H1 (cell line): ENCODE results near the gene RTL5. TPM values are rescaled to one million over a fixed set of nuclear protein-coding genes. Genes with fewer than 3 reads are reported as not detected.

Experiments used
- CTCF ChIA-PET: fragments of 300-600 bp; sonication (Branson Sonifier 250); formaldehyde crosslinking; loops from one replicate; lab custom pipeline; 2021; ENCODE audit not compliant: partially characterized antibody; lab: Charles Lee
- POLR2A ChIA-PET: fragments of 300-600 bp; sonication (Branson Sonifier 250); formaldehyde crosslinking; loops from one replicate; lab custom pipeline; 2021; ENCODE audit warnings: inconsistent platforms; ENCODE audit not compliant: partially characterized antibody; lab: Charles Lee
- DNase-seq, 2 experiments: peaks; one replicate each; pipeline versions ENCODE4 v3.0.0 to v3.0.0-alpha.2; 2010 to 2022; ENCODE audit warnings: low spot score in 2 of 2, low read depth in 1 of 2, mixed read lengths in 1 of 2
- FAIRE-seq: peaks from 2 replicates; lab custom pipeline; 2011; peaks lifted over from hg19 to GRCh38; lab: Jason Lieb, UNC
- H2AFZ ChIP-seq: 2 replicates; pipeline ENCODE4 v1.8.1; 2012; ENCODE audit warnings: low read length, inconsistent platforms
- H2AK5ac ChIP-seq: 2 replicates; pipeline ENCODE4 v1.6.1; 2013; ENCODE audit warnings: low read depth, low read length
- H2BK120ac ChIP-seq: replicated peaks from 2 replicates; pipeline ENCODE3; 2013; ENCODE audit warnings: low read depth, low read length, inconsistent platforms
- H2BK12ac ChIP-seq: 2 replicates; pipeline ENCODE4 v1.6.1; 2013; ENCODE audit warnings: low read depth, low read length
- H2BK15ac ChIP-seq: 2 replicates; pipeline ENCODE4 v1.6.1; 2013; ENCODE audit warnings: low read length
- H2BK20ac ChIP-seq: 2 replicates; pipeline ENCODE4 v1.6.1; 2013; ENCODE audit warnings: low read length
- H2BK5ac ChIP-seq: 2 replicates; pipeline ENCODE4 v1.6.1; 2013; ENCODE audit warnings: low read depth, low read length
- H3K14ac ChIP-seq: 2 replicates; pipeline ENCODE4 v1.6.1; 2013; ENCODE audit warnings: inconsistent platforms; ENCODE audit not compliant: insufficient read length
- H3K18ac ChIP-seq: 2 replicates; pipeline ENCODE4 v1.6.1; 2013; ENCODE audit warnings: low read length; ENCODE audit errors: extremely low read depth
- H3K23ac ChIP-seq: 2 replicates; pipeline ENCODE4 v1.6.1; 2013; ENCODE audit warnings: inconsistent platforms; ENCODE audit not compliant: insufficient read length
- H3K23me2 ChIP-seq: 2 replicates; pipeline ENCODE4 v1.6.1; 2013; ENCODE audit warnings: low read depth, low read length
- H3K27ac ChIP-seq: 2 replicates; pipeline ENCODE4 v1.6.1; 2011; ENCODE audit warnings: low read depth, low read length, inconsistent platforms
- H3K27me3 ChIP-seq, 4 experiments: replicated peaks in 1 of 4; 1 replicate in 1 of 4; 2 replicates in 3 of 4; pipeline versions ENCODE4 v1.6.1 to v1.8.1; 2011 to 2013; ENCODE audit warnings: low read length in 3 of 4, mild to moderate bottlenecking in 3 of 4, inconsistent platforms in 2 of 4, mixed read lengths in 2 of 4, moderate library complexity in 1 of 4; ENCODE audit not compliant: control insufficient read depth in 3 of 4, insufficient read depth in 3 of 4; ENCODE audit errors: extremely low read depth in 1 of 4
- H3K36me3 ChIP-seq, 4 experiments: 2 replicates each; pipeline versions ENCODE4 v1.6.1 to v1.8.1; 2011 to 2013; ENCODE audit warnings: mild to moderate bottlenecking in 4 of 4, low read length in 3 of 4, moderate library complexity in 2 of 4, control low read depth in 1 of 4, inconsistent platforms in 1 of 4; ENCODE audit not compliant: insufficient read depth in 4 of 4, control insufficient read depth in 2 of 4
- H3K4ac ChIP-seq: replicated peaks from 2 replicates; pipeline ENCODE3; 2013; ENCODE audit warnings: low read length, low read depth, mixed read lengths, inconsistent platforms; ENCODE audit not compliant: insufficient read length
- H3K4me1 ChIP-seq, 4 experiments: replicated peaks in 1 of 4; 1 replicate in 1 of 4; 2 replicates in 3 of 4; pipeline versions ENCODE4 v1.6.1 to v1.8.1; 2011 to 2013; ENCODE audit warnings: low read length in 3 of 4, inconsistent platforms in 2 of 4, mixed read lengths in 1 of 4; ENCODE audit not compliant: insufficient read depth in 4 of 4, control insufficient read depth in 3 of 4
- H3K4me2 ChIP-seq, 2 experiments: 2 replicates each; pipeline versions ENCODE4 v1.6.1 to v1.8.1; 2011 to 2013; ENCODE audit warnings: low read depth in 2 of 2, low read length in 2 of 2, control low read depth in 1 of 2, inconsistent platforms in 1 of 2, mild to moderate bottlenecking in 1 of 2; ENCODE audit not compliant: insufficient read depth in 1 of 2
- H3K4me3 ChIP-seq, 4 experiments: fragments of 200-600, 300-600 bp in 1 of 4; sonication (generic), shearing (Covaris generic), sonication (Bioruptor Twin) in 1 of 4; 2 replicates each; pipeline versions ENCODE4 v1.5.1 to v1.8.1; 2011 to 2016; ENCODE audit warnings: low read length in 4 of 4, low read depth in 3 of 4, control low read depth in 2 of 4, inconsistent platforms in 2 of 4, mild to moderate bottlenecking in 2 of 4, mixed read lengths in 1 of 4, moderate library complexity in 1 of 4; ENCODE audit not compliant: insufficient read depth in 2 of 4; ENCODE audit errors: extremely low read depth in 1 of 4
- H3K56ac ChIP-seq: replicated peaks from 2 replicates; pipeline ENCODE3; 2013; ENCODE audit warnings: low read depth, mild to moderate bottlenecking, mixed read lengths, low read length, inconsistent platforms; ENCODE audit not compliant: insufficient read length
- H3K79me1 ChIP-seq: 2 replicates; pipeline ENCODE4 v1.6.1; 2013; ENCODE audit warnings: low read depth, low read length, control low read depth
- H3K79me2 ChIP-seq, 2 experiments: 2 replicates each; pipeline versions ENCODE4 v1.6.1 to v1.8.1; 2012 to 2013; ENCODE audit warnings: low read length in 2 of 2, mild to moderate bottlenecking in 2 of 2, inconsistent platforms in 1 of 2; ENCODE audit not compliant: insufficient read depth in 2 of 2, control insufficient read depth in 1 of 2
- H3K9ac ChIP-seq, 4 experiments: replicated peaks in 1 of 4; 1 replicate in 1 of 4; 2 replicates in 3 of 4; pipeline versions ENCODE4 v1.6.1 to v1.8.1; 2011 to 2013; ENCODE audit warnings: low read depth in 3 of 4, low read length in 3 of 4, control low read depth in 2 of 4, mild to moderate bottlenecking in 2 of 4, moderate library complexity in 2 of 4, inconsistent platforms in 1 of 4; ENCODE audit errors: extremely low read depth in 1 of 4
- H3K9me3 ChIP-seq, 2 experiments: 2 replicates each; pipeline versions ENCODE4 v1.6.1 to v1.8.1; 2012 to 2013; ENCODE audit warnings: mild to moderate bottlenecking in 2 of 2, moderate library complexity in 2 of 2, control low read depth in 1 of 2, inconsistent platforms in 1 of 2, low read depth in 1 of 2, low read length in 1 of 2, mixed read lengths in 1 of 2; ENCODE audit not compliant: insufficient read depth in 2 of 2
- H4K20me1 ChIP-seq, 2 experiments: replicated peaks in 1 of 2; 2 replicates each; pipeline versions ENCODE3 to v1.8.1; 2011 to 2013; ENCODE audit warnings: inconsistent platforms in 2 of 2, low read length in 2 of 2, mild to moderate bottlenecking in 1 of 2; ENCODE audit not compliant: insufficient read depth in 2 of 2, control insufficient read depth in 1 of 2
- H4K5ac ChIP-seq: 2 replicates; pipeline ENCODE4 v1.6.1; 2013; ENCODE audit warnings: low read length, low read depth, mixed read lengths, inconsistent platforms; ENCODE audit not compliant: insufficient read length
- H4K8ac ChIP-seq: 2 replicates; pipeline ENCODE4 v1.8.0; 2013; ENCODE audit warnings: mild to moderate bottlenecking, moderate library complexity, low read length, inconsistent platforms; ENCODE audit not compliant: insufficient read depth; ENCODE audit errors: extremely low read depth
- H4K91ac ChIP-seq: replicated peaks from 2 replicates; pipeline ENCODE3; 2013; ENCODE audit warnings: low read length, mixed read lengths, inconsistent platforms; ENCODE audit not compliant: insufficient read length
- BCL11A ChIP-seq, 2 experiments: IDR thresholded peaks; one replicate each; pipeline ENCODE4 v1.6.1; 2011; ENCODE audit warnings: low read depth in 2 of 2, low read length in 2 of 2, mild to moderate bottlenecking in 2 of 2
- CBX8 ChIP-seq: fragments of 300-800, 300-1000 bp; sonication (generic); IDR thresholded peaks from 2 replicates; pipeline ENCODE4 v1.7.1; 2016; ENCODE audit warnings: low read depth, low read length, borderline replicate concordance
- CREB1 ChIP-seq: IDR thresholded peaks from 2 replicates; pipeline ENCODE4 v1.6.1; 2012; ENCODE audit warnings: inconsistent platforms
- CTBP2 ChIP-seq: IDR thresholded peaks from 2 replicates; pipeline ENCODE4 v1.7.0; 2011; ENCODE audit warnings: borderline replicate concordance, mild to moderate bottlenecking, moderate library complexity, mixed read lengths, low read length; ENCODE audit not compliant: insufficient read depth, insufficient read length
- HDAC6 ChIP-seq: IDR thresholded peaks from one replicate; pipeline ENCODE4 v1.7.1; 2012; ENCODE audit warnings: low read depth, mild to moderate bottlenecking, inconsistent platforms, low read length, moderate library complexity
- JUND ChIP-seq: IDR thresholded peaks from 2 replicates; pipeline ENCODE4 v1.6.1; 2011; ENCODE audit warnings: mild to moderate bottlenecking, improper control_type of control experiment, low read length
- KDM1A ChIP-seq: fragments of 200-600, 300-600 bp; sonication (generic); IDR thresholded peaks from 2 replicates; pipeline ENCODE4 v1.7.1; 2016; ENCODE audit warnings: mild to moderate bottlenecking, low read length, borderline replicate concordance
- KDM4A ChIP-seq: IDR thresholded peaks from one replicate; pipeline ENCODE4 v1.7.1; 2012; ENCODE audit warnings: low read depth, mild to moderate bottlenecking, moderate library complexity, low read length, inconsistent platforms; ENCODE audit not compliant: severe bottlenecking
- MAX ChIP-seq: IDR thresholded peaks from 2 replicates; pipeline ENCODE4 v1.6.1; 2012; ENCODE audit warnings: inconsistent platforms
- NRF1 ChIP-seq: IDR thresholded peaks from 2 replicates; pipeline ENCODE4 v1.6.1; 2011; ENCODE audit warnings: mild to moderate bottlenecking, low read depth, low read length, improper control_type of control experiment
- POLR2A ChIP-seq, 2 experiments: IDR thresholded peaks; 1 replicate in 1 of 2; 2 replicates in 1 of 2; pipeline ENCODE4 v1.6.1; 2011; ENCODE audit warnings: low read depth in 2 of 2, low read length in 2 of 2, mild to moderate bottlenecking in 2 of 2; ENCODE audit errors: control extremely low read depth in 1 of 2
- POLR2AphosphoS5 ChIP-seq: IDR thresholded peaks from 2 replicates; pipeline ENCODE4 v1.6.1; 2011; ENCODE audit warnings: low read depth, low read length
- RBBP5 ChIP-seq: IDR thresholded peaks from 2 replicates; pipeline ENCODE4 v1.7.1; 2012; ENCODE audit warnings: low read depth, mild to moderate bottlenecking, inconsistent platforms, low read length, moderate library complexity, borderline replicate concordance
- RNF2 ChIP-seq: fragments of 200-900, 300-1000 bp; sonication (generic); IDR thresholded peaks from 2 replicates; pipeline ENCODE4 v1.7.1; 2016; ENCODE audit warnings: borderline replicate concordance, low read depth, mild to moderate bottlenecking, antibody characterized with exemption, low read length; ENCODE audit not compliant: poor library complexity, severe bottlenecking; ENCODE audit errors: missing control alignments
- TAF1 ChIP-seq: IDR thresholded peaks from 2 replicates; pipeline ENCODE4 v1.6.1; 2011; ENCODE audit warnings: mild to moderate bottlenecking, low read depth, low read length
- WGBS, 2 experiments: shearing (Covaris generic) in 1 of 2; methylation state at CpG; one replicate each; pipeline versions ENCODE4 v1.1.6 to v1.1.7; 2013 to 2015; ENCODE audit warnings: low lambda C conversion rate in 2 of 2, mixed read lengths in 2 of 2, inconsistent platforms in 1 of 2, low coverage in 1 of 2, missing lambda C conversion rate in 1 of 2; ENCODE audit not compliant: insufficient replicate concordance in 2 of 2, insufficient coverage in 1 of 2, insufficient read length in 1 of 2; ENCODE audit errors: extremely low coverage in 1 of 2, missing lambda C conversion rate in 1 of 2; 5-methylcytosine and 5-hydroxymethylcytosine counted together
- polyA plus RNA-seq, 7 experiments: library from polyadenylated mRNA; depleted of rRNA in 3 of 7; stranded (reverse) in 5 of 7; unstranded in 2 of 7; fragments of >200 nt in 5 of 7; fragments of 200-250 nt in 2 of 7; gene quantifications; 1 replicate in 5 of 7; 2 replicates in 1 of 7; 4 replicates in 1 of 7; pipeline versions ENCODE4 v1.2.1 to v1.2.3, GENCODE V29; 2011 to 2013; ENCODE audit warnings: missing spikeins in 2 of 7, mixed read lengths in 2 of 7
- total RNA-seq: library from RNA; stranded (reverse); fragmentation: NEBNext Ultra II Directional; extraction: Animal tissue kit (Norgen Biotek cat#: 25700); gene quantifications from 2 replicates; pipeline ENCODE4 v1.2.1, GENCODE V29; 2021

The RTL5 gene
- total and polyA plus RNA-seq, 2 of the 8 experiments (the other 6 are each of a cell fraction or from before 2014, with no cell fraction given) = 0.57 to 1.9 TPM

- Histone ChIP-seq H3K9me3 (no peaks in the 10 kb centered on the region), H3K4me2 (no peak overlapping the region), H4K91ac (no peak overlapping the region), H2BK15ac (no peak overlapping the region), H3K14ac (no peak overlapping the region), H3K79me2 (no peaks in the 10 kb centered on the region), H2BK120ac (no peak overlapping the region), H3K56ac (no peak overlapping the region), H3K23ac (no peak overlapping the region), H3K27me3 (no peaks in the 10 kb centered on the region), H3K18ac (no peak overlapping the region), H4K20me1 (no peaks in the 10 kb centered on the region), H3K4me3 (no peak overlapping the region), H2BK20ac (no peak overlapping the region), H4K5ac (no peak overlapping the region), H3K36me3 (no peaks in the 10 kb centered on the region), H3K23me2 (no peaks in the 10 kb centered on the region), H2AFZ (no peak overlapping the region), H3K79me1 (no peaks in the 10 kb centered on the region), H4K8ac (no peak overlapping the region), H3K9ac (no peak overlapping the region), H2AK5ac (no peak overlapping the region), H2BK12ac (no peak overlapping the region), H3K4me1 (peaks cover 0 to 12% (median 7%) of the 10 kb centered on the region in 4 experiments; a peak in 5 of 7 replicates), H3K4ac (no peak overlapping the region), H2BK5ac (no peak overlapping the region), H3K27ac (no peak overlapping the region)
- DNase-seq (no peak), FAIRE-seq (no peak)
- ChIA-PET CTCF (interaction anchor here (0.5 to 1.6 kb wide), 4 partner anchors 10 to 683 kb away, joined by 3 to 4 read pairs (median 3); no protein-coding TSS in a partner anchor), POLR2A (no interaction called here)
- 91% methylated on average over 5 of the region's 6 CpGs; no CpG with 5 or more reads in 1 of the 2 experiments for WGBS, 2 experiments
- TF ChIP-seq CTBP2 = no peak
- TF ChIP-seq POLR2A (IDR thresholded peaks at IDR 0.05; ENCODE audit: control extremely low read depth in 1 of 2, low read depth in 2 of 2, low read length in 2 of 2) = no peak
- TF ChIP-seq NRF1 = no peak
- no peak for TF ChIP-seq KDM4A
- TF ChIP-seq KDM1A = no peak
- TF ChIP-seq TAF1 = no peak
- no peak for TF ChIP-seq CREB1
- TF ChIP-seq MAX = no peak
- TF ChIP-seq RBBP5 = no peak
- TF ChIP-seq RNF2 = no peak
- TF ChIP-seq CBX8 = no peak
- TF ChIP-seq POLR2AphosphoS5 = no peak
- no peak for TF ChIP-seq JUND
- TF ChIP-seq HDAC6 = no peak
- TF ChIP-seq BCL11A (IDR thresholded peaks at IDR 0.05; ENCODE audit: low read depth in 2 of 2, low read length in 2 of 2) = no peak
Measured at GRCh38 chrX:72105436-72105835, 26.3 kb downstream of the RTL5 start.
